ENCODE measurements around the gene CDK4.

CDK4 gene

DNA sequence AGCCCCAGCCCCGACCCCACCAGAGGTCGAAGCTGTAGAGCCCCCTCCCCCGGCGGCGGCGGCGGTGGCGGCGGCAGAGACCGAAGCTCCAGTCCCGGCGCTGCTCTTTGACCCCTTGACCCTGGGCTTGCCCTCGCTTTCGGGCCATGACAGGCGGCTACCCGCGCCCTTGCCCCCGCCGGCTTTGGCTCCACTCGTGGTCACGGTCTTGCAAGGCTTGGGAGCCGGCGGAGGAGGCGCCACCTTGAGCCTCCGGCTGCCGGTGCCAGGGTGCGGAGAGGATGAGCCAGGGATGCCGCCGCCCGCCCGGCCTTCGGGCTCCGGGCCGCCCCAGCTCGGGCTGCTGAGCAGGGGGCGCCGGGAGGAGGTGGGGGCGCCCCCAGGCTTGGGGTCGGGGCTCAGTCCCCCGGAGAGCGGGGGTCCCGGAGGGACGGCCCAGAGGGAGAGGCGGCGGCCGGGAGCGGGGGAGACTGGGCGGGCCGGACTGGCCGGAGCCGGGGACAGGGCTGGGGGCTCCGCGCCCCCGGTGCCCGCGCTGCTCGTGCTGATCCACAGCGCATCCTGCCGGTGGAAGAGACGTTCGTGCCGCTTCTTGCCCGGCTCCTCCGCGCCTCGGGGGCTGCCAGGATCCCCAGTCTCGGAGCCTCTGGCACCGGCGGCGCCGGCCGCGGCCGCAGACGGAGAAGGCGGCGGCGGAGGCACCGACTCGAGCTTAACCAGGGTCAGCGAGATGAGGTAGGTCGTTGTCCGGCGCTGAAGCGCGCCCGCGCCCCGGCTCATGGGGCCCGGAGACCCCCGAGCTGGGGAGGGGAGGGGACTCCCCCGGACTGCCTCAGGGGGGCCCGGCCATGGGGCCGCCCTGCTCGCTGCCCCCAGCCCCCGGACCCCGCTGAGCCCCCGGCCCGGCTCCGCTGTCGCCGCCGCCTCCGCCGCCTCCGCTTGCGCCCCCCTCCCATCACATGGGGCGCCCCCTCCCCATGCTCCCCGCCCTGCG, 14.3 kb downstream of the CDK4 start:
- DNase-seq (ENCODE audit: low spot score) = no peak
- TF ChIP-seq, protein P1, sequence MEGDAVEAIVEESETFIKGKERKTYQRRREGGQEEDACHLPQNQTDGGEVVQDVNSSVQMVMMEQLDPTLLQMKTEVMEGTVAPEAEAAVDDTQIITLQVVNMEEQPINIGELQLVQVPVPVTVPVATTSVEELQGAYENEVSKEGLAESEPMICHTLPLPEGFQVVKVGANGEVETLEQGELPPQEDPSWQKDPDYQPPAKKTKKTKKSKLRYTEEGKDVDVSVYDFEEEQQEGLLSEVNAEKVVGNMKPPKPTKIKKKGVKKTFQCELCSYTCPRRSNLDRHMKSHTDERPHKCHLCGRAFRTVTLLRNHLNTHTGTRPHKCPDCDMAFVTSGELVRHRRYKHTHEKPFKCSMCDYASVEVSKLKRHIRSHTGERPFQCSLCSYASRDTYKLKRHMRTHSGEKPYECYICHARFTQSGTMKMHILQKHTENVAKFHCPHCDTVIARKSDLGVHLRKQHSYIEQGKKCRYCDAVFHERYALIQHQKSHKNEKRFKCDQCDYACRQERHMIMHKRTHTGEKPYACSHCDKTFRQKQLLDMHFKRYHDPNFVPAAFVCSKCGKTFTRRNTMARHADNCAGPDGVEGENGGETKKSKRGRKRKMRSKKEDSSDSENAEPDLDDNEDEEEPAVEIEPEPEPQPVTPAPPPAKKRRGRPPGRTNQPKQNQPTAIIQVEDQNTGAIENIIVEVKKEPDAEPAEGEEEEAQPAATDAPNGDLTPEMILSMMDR (conservative IDR thresholded peaks at IDR 0.05; ENCODE audit: low read depth) = peak; percentile 27; the same call in 1 of the 2 replicates
- H3K27ac ChIP-seq = no peak overlapping the region
- POLR2A ChIA-PET (ENCODE audit: low non-redundant PET) = no interaction called here
- CTCF ChIA-PET = interaction anchor here (0.6 to 4.3 kb wide), 3 partner anchors 11 to 161 kb away, joined by 3 to 31 read pairs (median 3); no protein-coding TSS in a partner anchor

DNA sequence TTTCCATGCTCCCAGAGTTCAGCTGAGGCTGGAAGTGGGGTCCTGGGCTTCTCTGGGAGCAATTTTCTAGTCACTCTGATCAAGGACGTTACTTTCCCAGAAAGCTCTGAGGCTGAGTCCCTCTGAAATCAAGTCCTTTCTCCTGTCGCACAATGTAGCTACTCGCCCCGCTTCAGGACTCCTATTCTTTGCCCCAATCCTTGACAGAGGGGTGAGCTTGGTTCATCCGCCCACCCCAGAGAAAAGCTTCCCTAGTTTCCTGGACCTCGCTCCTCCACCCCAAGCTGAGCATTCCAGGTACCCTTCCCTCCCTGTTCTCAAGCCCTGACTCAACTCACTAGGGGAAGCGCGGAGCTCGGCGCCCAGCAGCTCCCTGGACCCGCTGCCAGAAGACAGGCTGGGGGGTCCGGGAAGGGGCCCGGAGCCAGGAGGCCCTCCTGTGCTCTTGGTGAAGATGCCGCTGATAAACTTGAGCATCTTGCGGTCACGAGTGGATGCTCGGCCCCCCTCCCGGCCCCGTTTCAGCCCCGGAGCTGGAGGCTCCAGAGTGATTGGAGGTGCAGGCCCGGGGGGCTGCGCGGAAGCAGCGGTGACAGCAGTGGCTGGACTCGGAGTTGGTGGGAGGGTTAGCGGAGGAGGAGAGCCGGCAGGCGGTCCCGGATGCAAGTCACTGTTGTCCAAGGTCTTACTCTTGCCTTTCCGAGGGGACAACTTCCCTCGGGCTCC, 15.2 kb downstream of the CDK4 start:
- POLR2A ChIA-PET (ENCODE audit: low non-redundant PET) = interaction anchor here (0.6 kb wide), 1 partner anchor 144 kb away, joined by 3 read pairs; no protein-coding TSS in a partner anchor
- TF ChIP-seq, protein P1 (conservative IDR thresholded peaks at IDR 0.05; ENCODE audit: low read depth) = no peak
- no peak for DNase-seq (ENCODE audit: low spot score)

DNA sequence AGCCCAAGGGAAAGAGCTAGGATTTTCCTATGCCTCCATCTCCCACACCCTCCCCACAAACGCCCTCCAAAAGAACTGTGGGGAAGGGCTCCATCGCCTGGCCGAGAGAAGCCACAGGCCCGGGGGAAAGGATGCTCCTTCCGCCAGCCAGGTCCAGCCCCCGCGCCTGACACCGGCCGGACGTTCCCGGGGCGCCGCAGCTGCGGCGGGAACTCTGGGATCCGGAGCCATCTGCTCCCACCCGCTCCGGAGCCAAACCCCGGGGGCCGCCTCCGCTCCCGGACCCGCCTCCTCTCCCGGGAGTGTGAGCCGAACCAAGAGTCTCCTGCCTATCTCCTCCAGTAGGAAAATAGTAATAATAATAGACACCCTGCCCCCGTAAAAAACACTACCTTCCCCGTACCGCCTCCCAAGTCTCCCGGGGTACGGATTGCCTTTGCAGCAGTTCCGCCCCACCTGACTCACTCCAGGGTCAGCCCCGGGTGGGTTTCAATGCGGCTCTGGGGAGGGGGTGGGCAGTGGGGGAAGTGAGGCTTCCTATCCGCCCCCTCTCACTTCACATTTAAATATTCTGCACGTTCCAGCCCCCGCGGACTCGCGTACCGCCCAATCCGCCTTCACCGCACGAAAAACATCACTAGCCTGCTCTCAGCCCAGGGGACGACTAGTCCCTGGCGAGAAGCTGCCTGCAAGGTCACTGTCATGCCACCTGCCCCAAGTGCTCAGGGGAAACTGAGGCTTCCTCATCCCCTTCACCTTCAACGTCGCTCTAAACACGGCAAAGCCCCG, 16.0 kb downstream of the CDK4 start:
- POLR2A ChIA-PET (ENCODE audit: low non-redundant PET) = interaction anchor here (0.8 kb wide), 1 partner anchor 10 kb away, joined by 4 read pairs; no protein-coding TSS in a partner anchor
- CTCF ChIA-PET = interaction anchor here (0.5 to 4.3 kb wide), 10 partner anchors 10 to 261 kb away, joined by 3 to 31 read pairs (median 4); no protein-coding TSS in a partner anchor
- DNase-seq (ENCODE audit: low spot score) = peak; percentile 62
- peak overlapping the region; percentile 5; the same call in 1 of the 2 replicates for H3K27ac ChIP-seq
- TF ChIP-seq, protein P1 (conservative IDR thresholded peaks at IDR 0.05; ENCODE audit: low read depth) = peak; percentile 37

More for the DNA sequence above, 15.2 kb downstream of the CDK4 start:
- CTCF ChIA-PET = interaction anchor here (0.6 to 4.3 kb wide), 4 partner anchors 10 to 262 kb away, joined by 4 to 31 read pairs (median 6); no protein-coding TSS in a partner anchor
- H3K27ac ChIP-seq = peak overlapping the region; percentile 5; the same call in 1 of the 2 replicates

DNA sequence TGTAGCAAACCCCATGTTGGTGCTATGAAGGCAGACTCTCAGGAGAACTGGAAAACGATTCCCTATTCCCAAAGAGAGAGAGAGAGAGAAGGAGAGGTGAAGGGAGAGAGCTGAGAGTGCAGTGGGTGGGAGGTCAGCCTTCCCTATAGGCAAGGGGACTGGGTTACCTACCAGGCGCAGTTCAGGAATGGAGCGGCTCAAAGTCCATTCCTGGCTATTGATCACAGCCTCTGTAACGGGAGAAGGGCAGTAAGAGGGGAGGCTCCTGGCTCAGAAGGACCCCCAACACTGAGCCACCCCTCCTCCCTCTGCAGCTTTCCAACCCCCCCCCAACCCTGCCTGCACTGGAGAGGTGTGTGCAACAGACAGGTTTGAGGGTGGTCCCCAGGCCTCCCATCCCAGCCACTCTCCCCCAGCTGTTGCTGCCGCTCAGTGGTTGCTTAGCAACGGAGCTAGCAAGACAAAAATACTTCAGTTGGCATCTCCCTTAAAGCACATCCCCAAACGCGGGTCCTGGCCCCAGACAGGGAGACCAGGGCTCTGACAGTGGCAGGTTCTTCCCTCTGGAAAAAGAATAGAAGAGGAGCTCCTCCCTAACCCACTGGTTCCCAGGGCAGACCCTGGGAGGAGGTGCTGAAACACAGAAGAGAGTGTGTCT, 16.8 kb downstream of the CDK4 start:
- ChIA-PET POLR2A (ENCODE audit: low non-redundant PET) (interaction anchor here (0.8 kb wide), 1 partner anchor 9 kb away, joined by 4 read pairs; no protein-coding TSS in a partner anchor), CTCF (interaction anchor here (0.5 to 4.3 kb wide), 8 partner anchors 9 to 207 kb away, joined by 3 to 31 read pairs (median 4); no protein-coding TSS in a partner anchor)
- H3K27ac ChIP-seq = no peak overlapping the region
- TF ChIP-seq, protein P1 (conservative IDR thresholded peaks at IDR 0.05; ENCODE audit: low read depth) = no peak
- DNase-seq (ENCODE audit: low spot score) = no peak

DNA sequence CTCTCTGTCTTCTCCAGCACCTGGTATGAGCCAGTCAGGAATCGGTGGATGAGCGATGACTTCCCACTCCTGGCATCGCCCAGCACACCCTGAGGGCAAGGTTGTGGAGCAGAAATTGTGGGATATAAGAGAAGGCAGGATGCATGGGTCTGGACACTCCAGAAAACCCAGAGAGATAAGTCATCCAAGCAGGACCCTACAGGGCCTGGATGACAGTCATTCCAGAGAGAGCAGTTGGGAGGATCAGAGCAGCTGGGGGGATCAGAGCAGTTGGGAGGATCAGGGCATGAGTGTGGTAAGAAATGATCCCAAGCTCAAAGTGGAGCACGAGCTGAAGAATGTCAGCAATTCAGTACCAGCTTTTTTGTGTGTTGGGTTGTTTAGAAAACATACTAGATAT, 17.5 kb downstream of the CDK4 start:
- no peak overlapping the region for H3K27ac ChIP-seq
- ChIA-PET POLR2A (ENCODE audit: low non-redundant PET) (no interaction called here), CTCF (interaction anchor here (1.2 to 4.3 kb wide), 2 partner anchors 8 to 102 kb away, joined by 3 to 31 read pairs; partner anchors contain the start of gene B4GALNT1)
- TF ChIP-seq, protein P1 (conservative IDR thresholded peaks at IDR 0.05; ENCODE audit: low read depth) = no peak
- DNase-seq (ENCODE audit: low spot score) = no peak
